Stimulated activated effector memory CD8-positive, alpha-beta T cell treated with anti-CD3 and anti-CD28 coated beads, Interleukin-12 subunit alpha, Interleukin-12 subunit beta, amount 100 ng/mL, for 72 hours (primary cell): ENCODE results near the gene CPLX1.

Experiments used
- ATAC-seq: fragments of 150-1000 bp; cut with Tn5 transposase; 2 replicates; pipeline ENCODE4 v1.10.0; 2021
- DNase-seq, 2 donors: peaks; one replicate each; pipeline ENCODE4 v3.0.0; 2021 to 2022; ENCODE audit warnings: low spot score in 2 of 2
- H3K27ac Mint-ChIP-seq: one replicate; pipeline ENCODE4 v1.8.0; 2022; ENCODE audit warnings: mild to moderate bottlenecking, mixed read lengths
- H3K36me3 Mint-ChIP-seq: one replicate; pipeline ENCODE4 v1.8.0; 2022; ENCODE audit warnings: mild to moderate bottlenecking, mixed read lengths
- H3K4me1 Mint-ChIP-seq: one replicate; pipeline ENCODE4 v1.8.0; 2022; ENCODE audit warnings: mixed read lengths
- H3K4me3 Mint-ChIP-seq: one replicate; pipeline ENCODE4 v1.8.0; 2022; ENCODE audit warnings: mild to moderate bottlenecking, mixed read lengths
- H3K9me3 Mint-ChIP-seq: one replicate; pipeline ENCODE4 v1.8.0; 2022; ENCODE audit warnings: mixed read lengths

The CPLX1 gene

DNA sequence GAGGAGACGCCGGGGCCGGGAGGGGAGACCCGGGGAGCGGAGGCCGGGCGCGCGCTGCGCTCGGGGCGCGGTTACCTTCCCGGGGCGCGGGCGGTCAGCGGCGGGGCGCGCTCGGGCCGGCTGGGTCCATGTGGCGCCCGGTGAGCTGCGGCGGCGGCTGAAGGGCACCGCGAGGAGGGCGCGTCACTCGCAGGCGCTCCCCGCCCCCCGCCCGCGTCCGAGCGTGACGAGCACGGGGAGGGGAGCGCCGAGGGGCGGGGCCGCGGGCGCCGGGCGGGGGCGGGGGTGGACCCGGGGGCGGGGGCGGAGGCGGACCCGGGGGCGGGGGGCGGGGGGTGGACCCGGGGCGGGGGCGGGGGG is at the start of gene CPLX1:
CPLX1 (minus strand) TSS at position 159 of the 360 bp plus-strand sequence. CDS start 1,607 bp downstream, outside the sequence.
- peak within 1 kb of the TSS; percentile 35 for H3K4me3 Mint-ChIP-seq
- H3K27ac Mint-ChIP-seq: peak within 1 kb of the TSS; percentile 56
- ATAC-seq (no peak), DNase-seq (no peak)
- H3K36me3 Mint-ChIP-seq: peaks cover 13% of the 10 kb centered on the region
- no peaks in the 10 kb centered on the region for H3K9me3 Mint-ChIP-seq
- H3K4me1 Mint-ChIP-seq: peaks cover 16% of the 10 kb centered on the region

DNA sequence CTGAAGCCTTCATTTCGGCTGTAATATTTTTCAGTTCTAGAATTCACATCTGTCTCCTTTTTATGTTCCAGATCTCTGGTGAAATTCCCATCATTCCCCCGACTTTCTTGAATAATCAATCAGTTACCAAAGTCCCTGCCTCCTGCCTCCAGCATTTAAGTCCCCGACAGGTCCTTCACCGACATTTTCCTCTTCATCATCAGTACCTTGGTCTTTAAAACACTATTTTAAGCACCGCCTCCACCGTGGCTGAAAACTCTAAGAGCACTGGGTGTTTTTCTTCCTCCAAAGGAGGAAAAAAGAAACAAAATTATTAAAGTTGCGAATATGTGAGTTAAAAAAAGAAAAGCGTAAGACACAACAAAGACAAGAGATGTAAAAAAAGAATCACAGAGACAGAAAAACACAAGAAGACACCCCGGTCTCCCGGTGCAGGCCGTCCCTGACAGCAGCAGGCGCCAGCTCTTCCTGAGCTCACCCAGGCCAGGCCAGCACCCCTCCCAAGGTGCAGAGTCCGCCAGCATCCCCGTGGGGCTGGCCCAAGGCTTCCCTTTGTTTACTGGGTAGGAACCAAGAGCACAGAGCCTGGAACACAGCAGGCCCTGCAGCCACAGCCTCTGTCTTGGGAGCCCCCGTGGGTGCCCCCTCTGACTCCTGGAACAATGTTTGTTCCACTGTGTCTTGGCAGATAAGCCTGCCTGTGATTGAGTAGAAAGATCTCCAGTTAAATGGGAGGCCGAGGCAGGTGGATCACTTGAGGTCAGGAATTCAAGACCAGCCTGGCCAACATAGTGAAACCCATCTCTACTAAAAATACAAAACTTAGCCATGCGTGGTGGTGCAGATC is 49.3 kb upstream of the CPLX1 start:
- ATAC-seq (no peak), DNase-seq (no peak)
- Mint-ChIP-seq H3K27ac (peak overlapping the region; percentile 70), H3K4me1 (peaks cover 24% of the 10 kb centered on the region), H3K36me3 (peaks cover 86% of the 10 kb centered on the region), H3K9me3 (no peaks in the 10 kb centered on the region), H3K4me3 (no peak overlapping the region)

DNA sequence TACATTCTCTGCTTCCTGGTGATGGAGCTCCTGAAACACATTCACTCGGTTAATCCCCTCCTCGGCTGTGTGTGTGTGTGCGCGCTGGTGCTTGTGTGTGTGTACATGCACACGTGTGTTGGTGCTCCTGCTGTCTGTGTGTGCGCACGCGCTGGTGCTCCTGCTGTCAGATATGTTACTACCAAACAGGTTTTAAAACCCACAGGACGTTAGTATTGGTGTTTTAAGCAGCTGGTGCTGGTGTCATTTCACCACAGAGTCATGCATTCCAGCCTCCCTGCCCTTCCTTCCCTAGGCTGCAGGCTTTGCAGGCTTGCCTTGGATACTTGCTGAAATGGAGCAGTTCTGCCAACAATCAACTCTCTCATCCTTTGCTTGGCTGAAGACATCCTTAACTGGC is 48.1 kb upstream of the CPLX1 start:
- no peak overlapping the region for H3K27ac Mint-ChIP-seq
- no peaks in the 10 kb centered on the region for H3K9me3 Mint-ChIP-seq
- peaks cover 85% of the 10 kb centered on the region for H3K36me3 Mint-ChIP-seq
- H3K4me1 Mint-ChIP-seq: peaks cover 18% of the 10 kb centered on the region
- no peak for ATAC-seq
- no peak for DNase-seq
- H3K4me3 Mint-ChIP-seq: no peak overlapping the region

DNA sequence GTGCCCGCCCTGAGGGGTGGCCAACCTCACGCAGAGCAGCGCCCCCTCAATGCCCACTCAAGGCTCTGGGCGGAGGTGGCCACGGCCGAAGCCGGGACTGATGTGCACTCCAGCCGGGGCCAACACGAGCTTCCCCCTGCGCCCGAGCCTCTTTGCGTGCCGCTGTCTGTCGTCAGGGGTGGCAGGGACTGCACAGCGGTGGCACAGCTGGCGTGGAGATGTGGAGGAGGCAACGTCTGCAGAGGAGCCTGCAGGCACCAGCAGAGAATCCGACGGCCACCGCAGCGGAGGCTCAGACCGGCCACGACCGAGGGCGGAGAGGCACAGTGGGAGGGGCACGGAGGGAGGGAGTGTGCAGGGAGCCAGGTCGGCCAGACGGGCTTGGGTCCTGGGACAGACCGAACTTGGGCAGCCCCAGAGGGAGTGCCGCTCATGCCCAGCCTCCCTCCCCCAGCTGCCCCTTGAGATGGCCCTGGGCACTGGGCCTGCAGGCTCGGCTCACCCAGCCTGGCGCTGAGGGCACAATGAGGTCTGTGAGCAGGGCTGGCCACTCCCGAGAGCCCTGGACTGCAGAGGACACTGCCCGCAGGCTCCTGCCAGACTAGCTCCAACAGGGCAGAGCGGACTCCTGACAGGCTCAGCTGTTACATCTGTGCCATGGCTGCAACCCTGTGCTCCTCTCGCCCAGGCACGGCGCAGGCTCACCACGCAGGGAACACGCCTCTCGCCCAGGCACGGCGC is 46.5 kb upstream of the CPLX1 start:
- no peak overlapping the region for H3K4me3 Mint-ChIP-seq
- no peak overlapping the region for H3K27ac Mint-ChIP-seq
- ATAC-seq (no peak), DNase-seq (no peak)
- H3K9me3 Mint-ChIP-seq: no peaks in the 10 kb centered on the region
- peaks cover 83% of the 10 kb centered on the region for H3K36me3 Mint-ChIP-seq
- H3K4me1 Mint-ChIP-seq: peaks cover 7% of the 10 kb centered on the region

DNA sequence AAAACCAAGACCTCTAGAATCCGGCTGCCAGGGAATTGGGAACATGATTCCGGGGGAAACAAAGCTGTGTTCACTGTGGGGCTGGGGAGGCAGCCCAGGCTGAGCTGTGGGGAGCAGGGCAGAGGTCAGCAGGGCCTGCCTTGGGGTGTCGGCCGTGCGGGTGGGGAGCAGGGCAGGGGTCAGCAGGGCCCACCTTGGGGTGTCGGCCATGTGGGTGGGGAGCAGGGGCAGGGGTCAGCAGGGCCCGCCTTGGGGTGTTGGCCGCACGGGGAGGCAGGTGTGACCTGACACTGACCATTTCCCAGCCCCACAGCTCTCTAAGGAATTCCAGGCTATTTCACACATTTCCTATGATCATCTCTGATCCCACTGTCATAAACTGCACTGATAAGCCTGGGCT is 45.6 kb upstream of the CPLX1 start:
- ATAC-seq (no peak), DNase-seq (no peak)
- Mint-ChIP-seq H3K27ac (no peak overlapping the region), H3K36me3 (peaks cover 82% of the 10 kb centered on the region), H3K4me3 (no peak overlapping the region), H3K9me3 (no peaks in the 10 kb centered on the region), H3K4me1 (peaks cover 7% of the 10 kb centered on the region)

DNA sequence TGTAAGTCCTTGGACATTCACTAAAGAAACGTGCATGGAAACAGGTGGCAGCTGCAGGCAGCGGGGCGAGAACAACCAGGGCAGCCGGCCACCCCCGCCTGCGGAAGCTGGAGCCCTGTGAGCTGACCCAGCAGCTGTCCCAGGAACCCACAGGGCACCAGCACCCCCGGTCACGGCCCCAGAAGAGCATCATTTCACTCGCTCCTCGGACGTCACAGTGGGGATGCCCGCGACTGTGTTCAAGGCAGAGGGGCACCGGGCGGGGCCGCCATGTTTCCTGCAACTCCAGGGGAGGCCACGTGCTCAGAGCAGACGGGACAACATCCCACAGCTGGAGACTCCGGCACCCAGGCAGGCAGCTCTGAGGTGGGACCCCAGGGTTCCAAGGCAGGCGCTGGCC is 45.0 kb upstream of the CPLX1 start:
- no peak overlapping the region for H3K4me3 Mint-ChIP-seq
- no peak for ATAC-seq
- peaks cover 7% of the 10 kb centered on the region for H3K4me1 Mint-ChIP-seq
- no peak overlapping the region for H3K27ac Mint-ChIP-seq
- H3K9me3 Mint-ChIP-seq: no peaks in the 10 kb centered on the region
- H3K36me3 Mint-ChIP-seq: peaks cover 82% of the 10 kb centered on the region
- no peak for DNase-seq

DNA sequence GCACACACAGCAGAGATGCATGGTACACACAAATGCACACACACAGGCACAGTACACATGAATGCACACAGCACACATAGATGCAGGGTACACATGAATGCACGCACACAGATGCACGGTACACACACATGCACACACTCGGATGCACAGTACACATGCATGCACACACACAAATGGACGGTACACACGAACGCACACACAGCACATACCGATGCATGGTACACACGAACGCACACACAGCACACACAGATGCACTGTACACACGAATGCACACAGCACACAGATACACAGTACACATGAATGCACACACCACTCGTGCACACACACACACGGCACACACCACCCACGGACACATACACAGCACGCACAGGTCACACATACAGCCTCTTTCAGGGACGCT is 43.8 kb upstream of the CPLX1 start:
- no peak overlapping the region for H3K27ac Mint-ChIP-seq
- no peaks in the 10 kb centered on the region for H3K9me3 Mint-ChIP-seq
- ATAC-seq (no peak), DNase-seq (no peak)
- H3K4me1 Mint-ChIP-seq: peaks cover 7% of the 10 kb centered on the region
- no peak overlapping the region for H3K4me3 Mint-ChIP-seq
- peaks cover 82% of the 10 kb centered on the region for H3K36me3 Mint-ChIP-seq

DNA sequence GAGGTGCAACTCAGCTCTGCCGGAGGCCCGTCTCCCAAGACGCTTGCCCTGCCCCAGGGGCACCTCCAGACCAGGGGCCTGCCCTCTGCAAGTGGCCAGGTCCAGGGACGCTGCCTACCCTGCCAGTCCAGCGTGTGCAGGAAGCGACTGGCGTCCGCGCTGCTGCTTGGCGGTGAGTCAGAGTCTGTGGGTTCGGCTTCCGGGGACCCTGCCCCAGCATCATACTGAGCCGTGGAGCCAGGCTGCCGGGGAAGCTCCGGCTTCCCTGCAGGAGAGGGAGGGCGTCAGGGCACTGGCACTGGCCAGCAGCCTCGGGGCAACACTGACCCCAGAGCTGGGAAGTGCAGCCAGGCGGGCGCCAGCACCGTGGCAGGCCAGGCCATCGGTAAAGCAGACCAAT is 42.5 kb upstream of the CPLX1 start:
- H3K9me3 Mint-ChIP-seq: no peaks in the 10 kb centered on the region
- H3K4me1 Mint-ChIP-seq: peaks cover 7% of the 10 kb centered on the region
- no peak overlapping the region for H3K27ac Mint-ChIP-seq
- ATAC-seq (no peak), DNase-seq (no peak)
- H3K36me3 Mint-ChIP-seq: peaks cover 82% of the 10 kb centered on the region
- H3K4me3 Mint-ChIP-seq: no peak overlapping the region

DNA sequence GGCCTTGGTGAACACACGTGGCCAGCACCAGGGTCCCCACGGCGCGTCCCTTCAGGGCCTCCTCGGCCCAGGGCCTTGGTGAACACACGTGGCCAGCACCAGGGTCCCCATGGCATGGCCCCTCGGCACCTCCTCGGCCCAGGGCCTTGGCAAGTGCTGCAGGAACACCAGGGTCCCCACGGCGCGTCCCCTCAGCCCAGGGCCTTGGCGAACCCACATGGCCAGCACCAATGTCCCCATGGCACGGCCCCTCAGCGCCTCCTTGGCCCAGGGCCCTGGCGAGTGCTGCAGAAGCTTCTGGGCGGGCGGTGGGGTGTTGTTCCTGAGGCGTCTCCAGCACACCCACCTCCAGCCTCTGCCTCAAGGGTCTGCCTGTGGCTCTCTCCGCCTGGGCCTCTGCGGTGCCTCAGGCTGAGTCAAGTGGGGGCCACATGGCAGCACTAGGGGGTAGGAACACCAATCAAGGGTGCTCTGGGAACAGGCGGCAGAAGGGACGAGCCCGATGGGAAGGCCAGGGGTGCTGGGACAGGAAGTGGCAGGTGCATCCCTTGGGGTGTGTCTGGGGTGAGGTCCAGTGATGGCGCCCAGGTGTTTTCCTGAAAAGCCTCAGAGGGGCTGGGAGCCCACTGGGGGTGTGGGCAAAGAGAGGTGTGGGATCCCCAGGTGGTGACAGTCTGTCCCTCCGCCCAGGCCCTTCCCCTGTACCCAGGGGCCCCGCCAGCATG is 41.8 kb upstream of the CPLX1 start:
- Mint-ChIP-seq H3K36me3 (peaks cover 84% of the 10 kb centered on the region), H3K4me1 (peaks cover 7% of the 10 kb centered on the region), H3K9me3 (no peaks in the 10 kb centered on the region), H3K27ac (no peak overlapping the region), H3K4me3 (no peak overlapping the region)
- DNase-seq: no peak
- ATAC-seq: no peak

DNA sequence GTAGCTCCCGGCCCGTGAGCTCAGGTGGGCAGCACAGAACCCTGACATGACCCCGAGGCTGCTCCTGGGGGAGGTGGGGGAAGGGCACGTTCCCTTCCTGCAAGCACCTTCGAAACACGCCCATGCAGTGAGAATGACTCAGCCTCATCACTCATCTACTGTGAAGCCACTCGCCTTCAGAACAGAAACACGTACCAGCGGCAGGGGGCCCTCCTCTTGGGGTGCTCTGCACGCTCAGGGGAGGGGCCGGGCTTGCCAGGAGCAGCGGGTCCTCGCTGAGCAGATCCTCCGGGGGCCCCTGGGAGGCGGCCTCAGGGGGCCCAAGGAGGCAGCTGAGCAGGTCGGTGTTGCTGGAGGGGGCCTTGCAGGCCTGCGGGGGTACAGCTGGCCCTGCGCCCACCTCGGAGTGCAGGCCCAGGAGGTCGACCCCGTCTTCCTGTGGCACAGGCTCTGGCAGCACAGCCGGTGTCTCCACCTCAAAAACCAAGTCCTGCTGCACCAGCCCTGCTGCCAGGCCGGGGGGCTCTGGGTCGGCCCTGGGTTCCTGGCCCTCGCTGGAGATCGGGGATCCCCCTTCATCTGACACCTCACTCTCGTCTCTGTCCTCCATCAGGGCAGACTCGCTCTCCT is 40.9 kb upstream of the CPLX1 start:
- no peak for DNase-seq
- no peak overlapping the region for H3K4me3 Mint-ChIP-seq
- peaks cover 90% of the 10 kb centered on the region for H3K36me3 Mint-ChIP-seq
- no peak overlapping the region for H3K27ac Mint-ChIP-seq
- peak; percentile 63 for ATAC-seq
- H3K9me3 Mint-ChIP-seq: no peaks in the 10 kb centered on the region
- peaks cover 7% of the 10 kb centered on the region for H3K4me1 Mint-ChIP-seq

DNA sequence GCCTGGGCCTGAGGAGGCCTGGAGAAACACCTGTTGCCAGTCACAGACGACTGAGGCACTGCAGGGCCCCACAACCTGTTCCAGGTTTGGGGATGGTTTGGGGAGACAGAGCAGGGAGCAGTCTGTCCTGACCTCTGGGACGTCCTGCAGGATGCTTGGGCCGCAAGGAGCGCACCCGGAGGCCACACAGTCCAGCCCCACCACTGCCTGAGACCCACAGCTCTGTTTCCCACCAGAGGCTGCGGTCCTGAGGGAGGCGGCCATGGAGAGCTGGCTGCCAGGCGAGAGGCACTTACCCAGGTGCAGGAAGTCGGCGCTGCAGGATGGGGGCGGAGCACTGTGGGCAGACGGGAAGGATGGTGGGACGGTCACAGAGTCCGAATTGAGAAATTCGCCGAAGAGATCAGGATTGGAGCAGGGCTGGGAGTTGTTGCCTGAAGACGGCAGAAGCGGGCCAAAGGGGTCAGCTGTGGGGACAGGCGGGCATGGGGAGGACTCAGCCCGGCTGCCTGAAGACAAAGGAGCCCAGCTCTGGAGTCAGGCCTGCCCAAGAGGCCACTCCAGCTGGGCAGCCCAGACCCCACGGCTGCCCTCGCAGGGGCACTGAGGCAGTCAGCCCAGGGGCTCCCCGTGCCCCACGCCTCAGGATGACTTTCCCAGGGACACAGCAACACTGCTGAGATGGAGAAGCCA is 40.3 kb upstream of the CPLX1 start:
- DNase-seq (no peak), ATAC-seq (no peak)
- Mint-ChIP-seq H3K36me3 (peaks cover 90% of the 10 kb centered on the region), H3K27ac (peak overlapping the region; percentile 76), H3K4me3 (no peak overlapping the region), H3K4me1 (peaks cover 7% of the 10 kb centered on the region), H3K9me3 (no peaks in the 10 kb centered on the region)

DNA sequence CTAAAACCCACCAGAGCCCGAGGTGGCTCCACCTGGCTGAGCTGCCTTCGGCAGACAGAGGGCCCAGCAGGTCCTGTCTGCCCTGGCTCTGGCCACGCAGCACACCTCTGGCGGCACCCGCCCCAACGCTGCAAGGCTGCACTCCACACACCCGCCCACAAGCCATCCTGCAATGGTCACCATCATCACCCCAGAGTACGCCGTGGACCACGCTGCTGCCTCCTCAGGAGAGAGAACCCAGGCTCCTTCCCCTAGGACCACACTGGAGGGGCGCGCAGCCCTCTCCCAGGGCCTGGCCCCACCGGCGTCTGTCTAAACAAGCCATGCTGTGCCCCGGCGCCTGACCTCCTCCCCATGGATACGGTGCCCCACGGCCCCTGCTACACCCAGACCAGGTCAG is 39.6 kb upstream of the CPLX1 start:
- ATAC-seq (no peak), DNase-seq (no peak)
- no peaks in the 10 kb centered on the region for H3K9me3 Mint-ChIP-seq
- peak overlapping the region; percentile 76 for H3K27ac Mint-ChIP-seq
- no peak overlapping the region for H3K4me3 Mint-ChIP-seq
- H3K36me3 Mint-ChIP-seq: peaks cover 90% of the 10 kb centered on the region
- H3K4me1 Mint-ChIP-seq: peaks cover 7% of the 10 kb centered on the region

DNA sequence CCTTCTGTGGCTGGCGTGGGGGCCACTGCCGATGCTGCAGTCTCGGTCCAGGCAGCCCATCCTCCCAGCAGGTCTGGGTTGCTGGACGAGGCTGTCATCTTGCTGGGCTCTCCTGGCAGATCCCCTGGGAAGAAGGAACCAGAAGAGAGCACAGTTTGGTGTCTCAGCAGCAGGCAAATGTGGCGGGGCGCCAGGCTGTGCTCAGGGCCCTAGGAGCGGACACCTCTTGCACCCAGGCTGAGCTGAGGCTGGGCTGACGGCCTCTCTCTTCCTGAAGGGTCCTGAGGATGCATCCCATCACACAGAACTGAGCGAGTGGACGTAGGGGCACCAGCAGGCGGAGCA is 39.2 kb upstream of the CPLX1 start:
- no peak overlapping the region for H3K4me3 Mint-ChIP-seq
- H3K9me3 Mint-ChIP-seq: no peaks in the 10 kb centered on the region
- no peak overlapping the region for H3K27ac Mint-ChIP-seq
- DNase-seq: no peak
- H3K4me1 Mint-ChIP-seq: peaks cover 5% of the 10 kb centered on the region
- H3K36me3 Mint-ChIP-seq: peaks cover 91% of the 10 kb centered on the region
- ATAC-seq: no peak

DNA sequence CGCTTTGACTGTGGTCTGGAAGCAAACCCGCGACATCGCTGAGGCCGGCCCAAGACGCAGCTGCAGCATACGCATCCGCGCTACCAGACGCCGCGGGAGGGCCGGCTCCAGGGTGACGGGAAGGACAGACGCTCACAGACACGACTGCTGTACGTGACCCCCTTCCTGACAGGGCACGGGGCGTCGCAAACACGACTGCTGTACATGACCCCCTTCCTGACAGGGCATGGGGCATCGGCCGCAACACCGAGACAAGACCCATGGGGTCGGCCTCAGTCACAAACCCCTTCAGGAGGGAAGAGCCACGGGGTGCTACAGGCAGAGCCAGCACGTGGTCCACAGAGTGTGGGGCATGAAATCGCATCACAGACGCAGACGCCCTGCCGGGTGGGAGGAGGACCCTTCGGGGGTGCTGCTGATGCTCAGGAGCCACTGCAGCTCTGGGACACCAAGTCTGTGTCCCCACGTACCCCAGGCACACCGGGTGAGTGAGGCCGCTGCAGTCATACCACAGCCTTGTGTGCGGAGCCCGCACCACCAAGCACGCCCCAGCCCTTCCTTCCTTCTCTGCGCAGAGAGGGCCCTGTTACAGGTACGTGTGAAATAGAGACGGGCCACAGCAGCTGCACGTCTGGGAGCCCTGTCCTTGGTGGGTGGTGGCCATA is 38.7 kb upstream of the CPLX1 start:
- peaks cover under 1% of the 10 kb centered on the region for H3K4me1 Mint-ChIP-seq
- no peak overlapping the region for H3K27ac Mint-ChIP-seq
- ATAC-seq: no peak
- no peak overlapping the region for H3K4me3 Mint-ChIP-seq
- peaks cover 93% of the 10 kb centered on the region for H3K36me3 Mint-ChIP-seq
- DNase-seq: no peak
- no peaks in the 10 kb centered on the region for H3K9me3 Mint-ChIP-seq
